GM21529 (cell line): Measurements from ENCODE around the gene RNU1-2.
"Not testable (repeated sequence)": the region's sequence is repeated elsewhere in the genome, so short reads cannot be mapped to it uniquely, and the experiment has no call there.

ENCODE experiments used
- ATAC-seq: cut with Tn5 transposase; IDR thresholded peaks from one replicate; pipeline ENCODE4 v1.9.1; 2021; ENCODE audit not compliant: unreplicated experiment

The RNU1-2 gene

DNA sequence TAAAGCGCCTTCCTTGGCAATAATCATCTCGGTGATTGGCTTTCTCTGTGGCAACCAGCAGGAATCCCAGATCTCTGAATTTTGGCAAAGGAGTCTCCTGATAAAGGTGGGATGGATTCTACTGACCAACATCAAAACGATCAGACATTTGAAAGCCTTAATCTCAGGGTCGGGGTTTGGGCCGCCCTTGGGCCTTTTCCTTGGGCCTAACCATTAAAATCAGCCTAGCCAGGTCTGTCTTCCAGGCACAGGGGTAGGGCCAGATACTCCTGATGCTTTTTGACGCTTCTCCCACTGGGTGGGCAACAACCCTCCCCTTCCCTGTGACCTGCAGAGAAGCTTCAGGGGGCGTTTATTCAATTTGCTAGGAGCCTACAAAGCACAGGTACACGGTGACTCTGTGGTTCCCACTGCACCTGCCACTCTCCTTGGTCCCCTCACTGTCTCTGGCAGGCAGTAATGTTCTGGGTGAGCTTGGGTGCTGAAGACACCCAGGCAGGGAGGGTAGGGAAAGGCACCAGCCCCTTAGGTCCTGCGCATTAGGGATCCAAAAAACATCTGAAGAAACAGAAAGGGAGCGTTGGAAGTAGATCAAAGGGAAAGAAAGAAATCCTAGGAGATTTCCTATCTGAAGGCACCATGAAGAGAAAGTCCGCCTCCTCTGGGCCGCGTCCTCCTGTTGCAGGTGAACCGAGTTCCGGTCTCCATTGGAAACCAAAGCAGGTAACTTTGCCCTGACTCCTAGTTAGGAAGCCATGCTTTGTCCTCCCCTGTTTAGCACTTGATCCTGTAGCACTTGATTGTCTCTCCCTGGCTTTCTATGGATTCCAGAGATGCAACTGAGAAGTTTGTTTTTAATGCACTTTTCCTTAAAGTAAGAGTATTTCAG is 12.3 kb downstream of the RNU1-2 start:
- no peak for ATAC-seq

DNA sequence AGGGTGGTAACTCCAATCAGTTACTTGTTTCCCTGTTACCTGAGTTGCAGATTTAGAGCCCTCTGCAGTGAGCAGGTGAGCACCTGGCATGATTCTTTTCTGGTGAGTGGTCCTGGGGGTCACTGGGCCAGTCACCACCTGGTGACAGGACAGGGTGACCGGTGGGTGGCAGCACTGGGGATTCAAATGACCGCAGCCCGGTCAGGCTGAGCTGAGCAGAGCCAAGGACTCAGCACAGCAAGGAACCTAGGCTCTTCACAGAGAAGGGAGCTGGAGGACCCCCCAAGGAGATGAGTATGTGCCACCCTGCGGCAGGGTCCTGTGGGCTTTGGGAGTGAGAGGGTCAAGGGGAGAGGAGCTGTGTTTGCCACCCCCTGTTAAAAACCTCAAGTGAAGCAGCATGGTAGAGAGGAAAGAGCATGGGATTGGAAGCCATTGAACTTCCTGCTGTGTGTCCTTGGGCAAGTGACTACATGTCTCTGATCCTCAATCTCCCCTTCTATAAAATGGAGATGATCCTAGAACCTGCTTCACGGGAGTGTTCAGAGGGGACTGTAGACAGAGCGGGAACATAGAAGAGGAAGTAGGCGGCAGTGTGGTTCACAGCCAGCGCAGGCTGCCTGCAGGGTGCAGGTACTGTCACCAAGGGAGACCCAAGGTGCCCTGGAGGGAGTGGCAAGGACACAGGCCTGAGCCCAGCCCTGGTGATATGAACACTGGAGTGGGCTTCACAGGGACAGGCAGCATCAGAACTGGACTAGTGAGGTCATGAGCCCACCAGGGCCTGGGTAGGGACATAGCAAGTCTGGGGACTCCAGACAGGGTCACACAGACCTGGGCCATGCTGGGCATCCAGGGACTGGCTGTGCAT is 16.3 kb downstream of the RNU1-2 start:
- ATAC-seq, result not testable (repeated sequence)

DNA sequence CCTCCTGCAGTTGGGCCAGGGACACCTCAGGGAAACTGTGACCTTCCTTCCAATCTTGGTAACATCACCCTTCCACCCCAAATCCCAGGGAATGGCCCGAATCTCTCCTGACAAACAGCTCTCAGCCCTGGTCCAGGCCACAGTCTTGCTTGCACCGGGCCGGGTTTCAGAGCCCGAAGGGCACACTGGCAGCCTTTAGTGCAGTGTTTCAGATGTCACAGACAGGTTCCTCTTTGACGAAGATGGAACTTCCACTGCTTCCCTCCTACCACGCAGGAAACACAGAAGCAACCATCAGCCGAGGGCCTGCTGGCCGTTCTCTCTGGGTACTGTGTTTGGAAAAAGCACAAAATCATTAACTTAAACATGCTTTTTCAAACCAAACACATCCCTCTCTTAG is 17.0 kb downstream of the RNU1-2 start:
- not testable (repeated sequence) for ATAC-seq

DNA sequence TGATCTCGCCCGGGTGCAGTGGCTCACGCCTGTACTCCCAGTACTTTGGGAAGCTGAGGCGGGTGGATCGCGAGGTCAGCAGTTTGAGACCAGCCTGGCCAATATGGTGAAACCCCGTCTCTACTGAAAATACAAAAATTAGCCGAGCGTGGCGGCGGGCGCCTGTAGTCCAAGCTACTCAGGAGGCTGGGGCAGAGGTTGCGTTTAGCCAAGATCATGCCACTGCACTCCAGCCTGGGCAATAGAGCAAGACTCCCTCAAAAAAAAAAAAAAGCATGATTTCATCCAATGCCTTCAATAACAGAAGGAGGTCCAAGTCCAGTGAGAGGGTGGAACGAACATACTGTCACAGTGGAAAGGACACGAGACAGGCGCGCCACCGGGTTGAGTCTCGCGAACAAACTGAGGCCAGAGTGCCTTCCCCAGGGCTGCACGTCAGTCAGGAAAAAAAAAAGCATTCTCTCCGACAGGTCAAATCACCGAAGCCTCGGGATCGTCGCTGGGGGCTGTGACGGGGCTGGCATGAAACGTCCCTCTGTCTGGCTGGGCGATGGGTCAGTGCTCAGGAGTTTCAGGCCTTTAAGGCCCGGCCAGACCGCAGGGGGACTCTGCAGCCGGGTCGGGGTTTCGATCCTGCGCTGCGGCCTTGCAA is 17.5 kb downstream of the RNU1-2 start:
- no peak for ATAC-seq

DNA sequence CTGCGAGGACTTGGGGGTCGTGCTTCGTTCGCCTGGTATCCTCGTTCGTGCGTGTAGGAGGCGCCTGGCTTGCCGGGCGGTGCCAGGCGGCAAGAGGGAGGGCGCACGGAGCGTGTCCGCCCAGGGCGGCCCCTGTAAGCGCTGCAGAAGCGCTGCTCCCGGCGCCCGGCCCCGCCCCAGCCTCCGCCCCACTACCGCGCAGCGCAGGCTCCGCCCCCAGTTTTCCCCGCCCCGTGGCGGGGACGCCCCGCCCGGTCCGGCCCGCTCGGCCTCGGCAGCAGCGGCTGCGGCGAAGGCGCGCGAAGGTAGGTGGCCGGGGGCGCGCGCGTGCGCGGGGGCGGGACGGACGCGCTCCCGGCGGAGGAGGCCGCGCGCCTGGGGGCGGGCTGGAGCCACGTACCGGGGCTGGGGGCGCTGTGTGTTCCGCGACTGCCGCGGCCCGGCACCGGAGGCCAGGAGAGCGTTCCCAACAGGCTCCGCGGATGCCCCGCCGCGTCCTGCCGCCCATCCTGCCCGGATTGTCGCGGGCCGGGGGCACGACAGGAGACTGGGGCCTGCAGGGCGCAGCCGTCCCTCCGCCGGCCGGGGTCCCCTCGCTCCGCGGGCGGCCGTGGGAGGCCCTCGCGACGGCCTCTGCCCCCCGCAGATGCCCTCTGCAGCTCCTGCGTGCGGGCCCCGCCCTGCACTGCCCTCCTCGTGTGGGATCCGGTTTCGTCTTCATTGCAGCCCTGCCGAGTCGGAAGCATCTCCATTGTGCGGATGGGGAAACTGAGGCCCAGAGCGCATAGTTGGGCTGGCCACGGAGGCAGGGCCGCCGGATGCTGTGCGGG is 18.3 kb downstream of the RNU1-2 start:
- peak; percentile 84 for ATAC-seq

DNA sequence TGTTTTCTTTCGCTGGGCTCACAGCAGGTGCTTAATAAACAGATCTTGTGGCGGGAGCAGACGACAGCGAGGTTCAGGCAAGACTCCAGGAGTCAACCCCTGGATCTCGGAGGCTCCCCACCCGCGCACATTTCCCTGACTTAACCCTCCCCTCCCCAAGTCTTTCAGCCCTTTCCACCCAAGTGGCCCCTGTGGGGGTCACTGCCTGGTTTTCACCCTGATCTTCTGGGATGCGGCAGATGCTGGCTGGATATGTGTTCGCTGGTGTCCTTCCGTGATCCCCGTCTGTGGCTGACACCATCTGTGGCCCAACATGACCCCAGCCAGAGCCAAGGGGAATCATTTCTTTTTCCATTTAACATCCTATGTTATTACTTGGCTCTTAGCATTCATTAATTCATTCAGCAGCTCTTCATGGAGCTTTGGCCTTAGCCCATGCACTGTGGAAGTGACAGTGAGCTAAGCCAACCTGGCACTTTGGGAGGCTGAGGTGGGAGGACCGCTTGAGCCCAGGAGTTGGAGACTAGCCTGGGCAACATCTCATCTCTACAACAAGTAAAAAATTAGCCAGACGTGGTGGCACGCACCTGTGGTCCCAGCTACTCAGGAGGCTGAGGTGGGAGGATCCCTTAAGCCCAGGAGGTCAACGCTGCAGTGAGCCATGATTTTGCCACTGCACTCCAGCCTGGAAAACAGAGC is 19.3 kb downstream of the RNU1-2 start:
- ATAC-seq, result not testable (repeated sequence)

DNA sequence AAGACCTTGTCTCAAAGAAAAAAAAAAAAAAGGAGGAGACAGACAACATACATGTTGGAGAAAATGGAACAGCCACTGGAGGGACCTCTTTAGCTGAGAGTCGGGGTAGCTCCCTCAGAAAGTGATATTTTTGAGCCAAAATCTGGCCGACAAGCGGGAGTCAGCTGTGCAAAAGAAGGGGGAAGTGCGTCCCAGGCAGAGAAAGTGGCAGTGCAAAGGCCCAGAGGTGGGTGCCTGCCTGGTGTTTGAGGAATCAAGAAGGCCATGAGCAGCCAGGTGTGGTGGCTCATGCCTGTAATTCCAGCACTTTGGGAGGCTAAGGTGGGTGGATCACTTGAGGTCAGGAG is 19.8 kb downstream of the RNU1-2 start:
- ATAC-seq, result no peak

DNA sequence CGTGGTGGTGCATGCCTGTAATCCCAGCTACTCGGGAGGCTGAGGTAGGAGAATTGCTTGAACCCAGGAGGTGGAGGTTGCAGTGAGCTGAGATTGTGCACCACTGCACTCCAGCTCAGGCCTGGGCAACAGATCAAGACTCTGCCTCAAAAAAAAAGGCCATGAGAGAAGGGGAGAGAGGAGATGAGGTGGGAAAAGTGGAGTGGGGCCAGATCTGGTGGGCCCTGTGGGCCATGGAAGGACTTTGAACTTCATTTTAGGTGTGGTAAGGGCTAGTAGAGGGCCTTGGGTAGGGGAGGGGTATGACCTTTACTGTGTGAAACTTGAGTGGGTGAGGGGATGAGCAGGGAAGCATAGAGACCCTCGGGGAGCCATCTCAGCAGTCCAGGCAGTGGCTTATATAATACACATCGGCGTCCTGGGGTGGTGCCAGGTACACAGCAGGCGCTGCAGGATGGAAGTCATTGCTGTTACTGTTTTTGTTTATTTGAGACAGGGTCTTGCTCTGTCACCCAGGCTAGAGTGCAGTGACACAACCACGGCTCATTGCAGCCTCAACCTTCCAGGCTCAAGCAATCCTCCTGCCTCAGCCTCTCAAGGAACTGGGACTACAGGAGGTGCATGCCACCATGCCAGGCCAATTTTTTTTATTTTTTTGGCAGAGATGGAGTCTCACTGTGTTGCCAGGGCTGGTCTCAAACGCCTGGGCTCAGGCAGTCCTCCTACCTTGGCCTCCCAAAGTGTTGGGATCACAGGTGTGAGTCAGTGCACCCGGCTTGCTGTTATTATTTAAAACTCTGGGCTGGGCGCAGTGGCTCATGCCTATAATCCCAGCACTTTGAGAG is 20.5 kb downstream of the RNU1-2 start:
- ATAC-seq, result not testable (repeated sequence)

DNA sequence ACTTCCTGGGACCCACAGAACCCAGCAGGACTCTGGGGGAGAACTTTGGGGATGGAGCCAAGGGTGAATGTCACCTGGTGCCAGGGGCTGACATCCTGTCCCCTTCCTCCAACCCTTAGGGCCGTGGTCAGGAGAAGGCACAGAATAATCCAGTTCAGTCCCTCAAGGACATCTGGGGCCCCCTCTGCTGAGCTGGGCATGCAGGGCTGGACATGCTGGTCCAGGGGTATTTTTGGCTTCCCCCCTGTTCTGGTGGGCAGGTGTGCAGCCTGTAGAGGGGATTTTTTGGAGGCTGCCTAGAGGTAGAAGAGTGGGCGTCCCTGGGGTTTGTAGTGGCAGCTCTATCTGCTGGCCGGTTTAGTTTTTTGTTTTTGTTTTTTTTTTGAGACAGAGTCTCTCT is 22.6 kb downstream of the RNU1-2 start:
- no peak for ATAC-seq

DNA sequence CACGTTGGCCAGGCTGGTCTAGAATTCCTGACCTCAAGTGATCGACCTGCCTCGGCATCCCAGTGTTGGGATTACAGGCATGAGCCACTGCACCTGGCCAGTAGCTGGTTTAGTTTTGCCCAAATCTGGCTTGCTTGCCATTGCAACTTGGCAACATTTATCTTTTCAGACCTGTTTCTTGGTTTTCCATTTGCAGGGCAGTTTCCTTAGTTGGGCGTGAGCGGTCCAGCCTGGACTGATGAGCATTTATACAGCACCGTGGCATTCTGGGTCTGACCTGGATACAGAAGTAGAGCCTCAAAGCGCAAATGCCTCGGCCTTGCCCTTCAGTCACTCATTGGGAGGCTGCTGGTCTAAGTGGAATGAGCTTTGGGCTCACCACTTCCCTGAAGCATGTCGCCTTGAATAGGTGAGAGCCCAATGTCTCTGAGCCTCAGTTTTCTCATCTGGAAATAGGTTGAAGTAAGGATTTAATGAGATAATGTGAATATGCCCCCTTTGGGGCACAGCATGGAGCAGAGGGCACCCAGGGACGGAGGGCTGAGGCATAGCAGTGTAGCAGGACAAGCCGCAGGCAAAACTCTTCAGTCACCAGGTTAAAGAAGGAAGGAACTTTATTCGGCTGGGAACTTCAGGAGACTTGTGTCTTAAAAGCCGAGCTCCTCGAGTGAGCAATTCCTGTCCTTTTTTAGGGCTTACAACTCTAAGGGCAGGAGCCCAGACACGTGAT is 23.3 kb downstream of the RNU1-2 start:
- not testable (repeated sequence) for ATAC-seq

DNA sequence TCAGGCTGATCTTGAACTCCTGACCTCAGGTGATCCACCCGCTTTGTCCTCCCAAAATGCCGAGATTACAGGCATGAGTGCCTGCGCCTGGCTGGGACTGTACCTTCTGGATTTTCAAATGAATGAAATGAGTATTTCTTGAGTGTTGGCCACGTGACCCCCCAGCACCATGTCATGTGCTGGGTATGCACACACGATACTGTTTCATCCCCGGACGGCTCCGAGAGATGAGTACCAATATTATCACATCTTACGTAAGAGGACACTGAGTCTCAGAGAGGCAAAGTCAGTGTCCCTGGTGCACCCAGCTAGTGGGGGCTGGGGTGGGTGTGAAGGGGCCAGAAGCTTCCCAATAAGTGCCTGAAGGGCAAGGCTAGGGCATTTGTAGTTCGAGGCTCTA is 25.2 kb downstream of the RNU1-2 start:
- ATAC-seq, result no peak

DNA sequence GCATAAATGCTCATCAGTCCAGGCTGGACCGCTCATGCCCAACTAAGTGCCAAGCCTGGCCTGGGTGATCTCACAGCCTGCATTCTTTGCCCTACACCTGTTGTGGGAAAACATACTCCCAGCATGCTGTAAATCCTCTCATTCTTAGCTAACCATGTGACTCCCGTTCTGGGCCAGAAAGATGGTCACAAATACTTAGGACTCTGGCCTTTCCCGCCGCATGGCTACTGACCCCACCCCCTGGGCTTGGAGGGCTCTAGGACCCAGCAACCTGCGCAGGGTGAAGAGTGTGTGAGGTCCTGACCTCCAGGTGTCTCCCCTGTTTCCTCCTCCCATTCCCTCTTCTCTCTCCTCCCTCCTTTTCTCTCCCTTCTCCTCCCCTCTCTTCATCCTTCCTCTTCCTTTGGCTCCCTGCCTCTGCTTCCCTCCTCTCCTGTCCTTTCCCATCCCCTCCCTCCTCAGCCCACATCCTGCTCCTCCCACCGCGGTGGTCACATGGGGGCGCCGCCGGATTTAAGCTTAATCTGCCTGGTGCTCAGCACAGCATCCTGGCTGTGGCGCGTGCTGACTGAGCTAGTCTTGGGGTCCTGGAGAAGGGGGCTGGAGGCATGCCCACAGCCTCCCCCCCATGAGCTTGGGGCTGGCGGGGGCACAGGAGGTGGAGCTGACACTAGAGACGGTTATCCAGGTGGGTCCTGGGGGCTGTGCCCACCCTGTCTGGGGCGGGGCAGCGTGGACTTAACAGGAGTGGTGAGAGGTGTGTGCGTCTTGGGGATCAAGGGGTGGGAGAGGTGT is 25.8 kb downstream of the RNU1-2 start, which contains the start of gene CROCC:
Gene CROCC, plus strand, starts transcription at position 541 of the 795 bp plus-strand sequence. Its CDS starts 88 bp downstream, at position 629.
- no peak for ATAC-seq

DNA sequence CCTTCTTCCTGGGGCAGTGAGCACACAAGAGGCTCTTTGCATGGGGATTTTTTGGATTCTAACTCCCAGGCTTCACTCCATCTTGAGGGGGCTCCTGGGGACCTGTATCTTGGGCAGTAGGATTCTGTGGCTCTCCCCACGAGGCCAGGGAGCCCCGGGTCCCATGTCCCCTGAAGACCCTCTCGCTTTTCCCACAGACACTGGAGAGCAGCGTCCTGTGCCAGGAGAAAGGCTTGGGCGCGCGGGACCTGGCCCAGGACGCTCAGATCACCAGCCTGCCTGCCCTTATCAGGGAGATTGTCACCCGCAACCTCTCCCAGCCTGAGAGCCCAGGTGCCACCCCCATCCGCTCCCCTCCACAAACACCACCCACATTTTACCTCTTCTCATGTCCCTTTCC is 26.7 kb downstream of the RNU1-2 start:
- ATAC-seq, result no peak

DNA sequence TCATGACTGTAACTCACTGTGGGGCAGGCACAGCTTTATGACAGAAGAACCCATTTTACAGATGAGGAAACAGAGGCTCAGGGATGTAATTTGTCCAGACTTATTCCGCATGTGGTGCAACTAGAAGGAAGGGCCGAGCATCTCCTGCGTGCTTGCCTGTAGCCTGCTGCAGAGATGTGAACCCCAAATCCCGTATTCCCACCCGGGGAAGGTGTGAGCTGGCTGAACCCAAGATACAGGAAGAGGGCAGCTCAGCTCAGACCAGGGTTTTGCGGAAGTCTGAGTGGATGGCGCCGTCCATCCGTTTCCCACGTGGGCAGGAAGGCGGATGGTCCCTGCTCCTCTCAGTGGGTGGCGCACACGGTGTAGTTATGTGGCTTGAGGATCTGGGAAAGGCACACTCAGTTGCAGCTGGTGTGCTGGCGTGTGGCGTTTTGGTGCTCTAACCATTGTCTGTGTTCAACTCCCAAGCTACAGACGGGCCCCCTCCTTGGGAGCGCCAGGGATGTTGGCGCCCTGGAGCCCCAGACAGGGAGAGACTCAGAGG is 27.2 kb downstream of the RNU1-2 start:
- no peak for ATAC-seq

DNA sequence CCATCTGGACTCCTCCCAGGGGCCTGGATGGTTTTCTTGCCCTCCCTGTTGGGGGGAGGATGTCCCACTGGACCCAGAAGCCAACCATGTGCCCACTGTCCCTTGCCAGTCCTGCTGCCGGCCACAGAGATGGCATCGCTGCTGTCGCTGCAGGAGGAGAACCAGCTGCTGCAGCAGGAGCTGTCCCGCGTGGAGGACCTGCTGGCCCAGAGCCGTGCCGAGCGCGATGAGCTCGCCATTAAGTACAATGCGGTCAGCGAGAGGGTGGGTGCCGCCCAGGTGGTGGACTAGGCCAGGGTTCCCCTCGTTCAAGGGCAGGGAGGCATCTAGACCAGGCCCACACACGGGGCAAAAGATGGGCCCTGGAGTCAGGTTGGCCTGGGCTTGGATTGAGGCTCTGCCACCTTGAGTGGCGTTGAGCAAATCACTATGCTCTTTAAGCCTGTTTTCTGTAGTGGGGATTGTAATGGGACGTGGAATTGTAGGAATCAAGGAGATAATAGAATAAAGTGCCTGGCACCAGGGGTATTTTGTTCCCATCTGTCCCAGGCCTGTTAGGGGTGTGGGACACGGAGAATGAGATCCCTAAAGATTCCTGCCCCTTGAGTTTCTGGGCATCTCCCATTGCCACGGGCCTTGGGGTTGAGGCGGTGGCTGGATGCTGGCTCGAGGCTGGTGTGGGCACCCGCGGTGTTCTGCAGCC is 28.6 kb downstream of the RNU1-2 start:
- ATAC-seq, result no peak

DNA sequence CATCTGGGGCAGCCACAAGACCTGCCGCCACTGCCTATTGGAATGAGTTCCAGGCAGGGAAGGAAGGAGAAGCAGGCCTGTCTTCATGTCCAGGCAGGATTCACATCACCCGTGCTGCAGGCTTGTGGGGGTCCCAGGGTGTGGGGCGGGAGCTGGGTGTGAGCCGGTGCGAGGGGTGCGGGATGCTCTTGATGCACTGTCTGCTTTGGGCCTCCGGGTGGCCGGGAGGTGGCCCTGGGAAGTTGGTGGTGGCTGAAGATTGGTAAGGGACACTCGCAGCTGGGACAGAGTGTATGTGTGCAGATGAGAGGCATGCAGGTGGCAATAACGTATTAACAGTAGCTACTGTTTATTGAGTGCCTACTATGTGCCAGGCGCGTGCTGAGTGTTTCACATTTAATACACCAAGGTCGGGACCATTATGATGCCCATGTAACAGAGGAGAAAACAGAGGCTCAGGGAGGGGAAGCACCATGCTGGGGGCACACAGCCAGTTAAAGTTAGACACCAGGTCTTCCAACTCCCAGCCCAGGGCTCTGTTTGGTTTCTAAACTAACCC is 29.2 kb downstream of the RNU1-2 start:
- ATAC-seq, result no peak
